Loucy (cell line): ENCODE measurements around the gene PRF1.

Experiments used
- EZH2phosphoT487 ChIP-seq: fragments of 200-600 bp; IDR thresholded peaks from 2 replicates; pipeline ENCODE4 v1.6.1; 2018; ENCODE audit warnings: antibody characterized with exemption, mild to moderate bottlenecking, moderate library complexity, borderline replicate concordance
- TF ChIP-seq, protein P1 (sequence below): fragments of 200-600 bp; sonication (generic); conservative IDR thresholded peaks from 2 replicates; pipeline ENCODE4 v1.5.1; 2014; ENCODE audit warnings: mild to moderate bottlenecking, antibody characterized with exemption, low read length

DNA sequence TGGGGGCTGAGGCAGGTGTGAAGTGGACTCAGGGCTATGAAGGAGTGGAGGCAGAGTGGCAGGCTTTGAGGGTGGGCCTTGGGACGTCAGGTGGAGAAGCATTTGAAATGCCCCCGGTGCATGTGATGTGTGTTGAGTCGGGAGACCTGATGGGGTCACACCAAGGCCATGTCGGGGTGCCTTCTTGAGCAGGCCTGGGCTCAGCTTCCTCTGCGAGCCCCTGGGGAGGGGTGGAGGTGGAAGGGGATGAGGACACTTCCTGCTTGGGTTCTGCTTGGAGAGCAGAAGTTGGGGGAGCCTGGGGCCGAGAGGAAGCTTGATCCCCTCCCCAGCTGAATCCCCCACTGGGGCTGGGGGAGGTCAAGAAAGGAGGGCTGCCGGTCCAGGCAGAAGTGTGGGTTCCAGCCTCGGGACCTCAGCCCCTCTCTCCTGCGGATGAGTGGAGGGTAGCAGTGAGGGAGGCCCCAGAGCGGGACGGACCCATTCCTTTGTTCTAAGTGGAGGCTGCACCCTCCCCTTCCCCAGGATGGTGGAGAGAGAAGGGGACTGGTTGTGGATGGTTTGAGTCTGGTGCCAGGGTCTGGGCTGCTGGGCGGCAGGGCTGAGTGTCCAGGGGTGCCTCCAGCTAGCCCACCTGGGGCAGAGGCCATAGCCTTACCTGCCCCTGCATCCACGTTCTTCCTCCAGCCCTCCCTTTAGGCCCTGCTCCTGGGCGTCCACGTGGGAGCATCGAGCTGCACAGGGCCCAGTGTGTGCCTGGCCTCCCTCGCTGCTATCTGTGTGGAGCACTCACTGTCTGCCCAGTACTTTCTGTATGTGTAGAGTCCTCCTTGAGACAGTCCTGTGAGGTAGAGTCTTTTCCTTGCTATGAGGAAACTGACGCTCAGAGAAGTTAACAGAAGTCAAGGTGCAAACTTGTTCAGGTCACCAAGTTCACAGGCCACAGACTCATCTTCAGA is 36.7 kb downstream of the PRF1 start:
- TF ChIP-seq, protein P1, sequence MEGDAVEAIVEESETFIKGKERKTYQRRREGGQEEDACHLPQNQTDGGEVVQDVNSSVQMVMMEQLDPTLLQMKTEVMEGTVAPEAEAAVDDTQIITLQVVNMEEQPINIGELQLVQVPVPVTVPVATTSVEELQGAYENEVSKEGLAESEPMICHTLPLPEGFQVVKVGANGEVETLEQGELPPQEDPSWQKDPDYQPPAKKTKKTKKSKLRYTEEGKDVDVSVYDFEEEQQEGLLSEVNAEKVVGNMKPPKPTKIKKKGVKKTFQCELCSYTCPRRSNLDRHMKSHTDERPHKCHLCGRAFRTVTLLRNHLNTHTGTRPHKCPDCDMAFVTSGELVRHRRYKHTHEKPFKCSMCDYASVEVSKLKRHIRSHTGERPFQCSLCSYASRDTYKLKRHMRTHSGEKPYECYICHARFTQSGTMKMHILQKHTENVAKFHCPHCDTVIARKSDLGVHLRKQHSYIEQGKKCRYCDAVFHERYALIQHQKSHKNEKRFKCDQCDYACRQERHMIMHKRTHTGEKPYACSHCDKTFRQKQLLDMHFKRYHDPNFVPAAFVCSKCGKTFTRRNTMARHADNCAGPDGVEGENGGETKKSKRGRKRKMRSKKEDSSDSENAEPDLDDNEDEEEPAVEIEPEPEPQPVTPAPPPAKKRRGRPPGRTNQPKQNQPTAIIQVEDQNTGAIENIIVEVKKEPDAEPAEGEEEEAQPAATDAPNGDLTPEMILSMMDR = no peak
- no peak for TF ChIP-seq EZH2phosphoT487
